GM12878 (cell line): ENCODE results near the gene DUS2. TPM values are rescaled to one million over a fixed set of nuclear protein-coding genes. Genes with fewer than 3 reads are reported as not detected.

Experiments
- DPF2 ChIP-seq: fragments of 450-650 bp; IDR thresholded peaks from 2 replicates; pipeline ENCODE4 v1.6.1; 2017; ENCODE audit warnings: mild to moderate bottlenecking
- ELK1 ChIP-seq: IDR thresholded peaks from 2 replicates; pipeline ENCODE4 v1.6.1; 2012; ENCODE audit warnings: low read depth, low read length, improper control_type of control experiment
- HDAC2 ChIP-seq: fragments of 200-600 bp; sonication (generic); IDR thresholded peaks from 2 replicates; pipeline ENCODE4 v1.6.1; 2017
- IRF5 ChIP-seq: fragments of 450-650 bp; IDR thresholded peaks from 2 replicates; pipeline ENCODE4 v1.6.1; 2017; ENCODE audit warnings: borderline replicate concordance
- NBN ChIP-seq: fragments of 450-650 bp; IDR thresholded peaks from 2 replicates; pipeline ENCODE4 v1.6.1; 2016
- POU2F2 ChIP-seq: IDR thresholded peaks from 3 replicates; pipeline ENCODE4 v1.6.1; 2011; ENCODE audit warnings: low read depth, mild to moderate bottlenecking, low read length, borderline replicate concordance
- SIX5 ChIP-seq: IDR thresholded peaks from 2 replicates; pipeline ENCODE4 v1.6.1; 2011; ENCODE audit warnings: mild to moderate bottlenecking, low read depth, low read length, moderate library complexity; ENCODE audit not compliant: severe bottlenecking
- SUPT20H ChIP-seq: IDR thresholded peaks from 2 replicates; pipeline ENCODE4 v1.6.1; 2011; ENCODE audit warnings: low read depth, mild to moderate bottlenecking, low read length, moderate library complexity, borderline replicate concordance; ENCODE audit not compliant: control insufficient read depth
- TBL1XR1 ChIP-seq: IDR thresholded peaks from 2 replicates; pipeline ENCODE4 v1.6.1; 2012; ENCODE audit warnings: low read depth, low read length, improper control_type of control experiment
- WRNIP1 ChIP-seq: IDR thresholded peaks from 2 replicates; pipeline ENCODE4 v1.6.1; 2011; ENCODE audit warnings: low read depth, low read length, improper control_type of control experiment, borderline replicate concordance
- ZNF217 ChIP-seq: fragments of 450-650 bp; IDR thresholded peaks from 2 replicates; pipeline ENCODE4 v1.6.1; 2017; ENCODE audit warnings: antibody characterized with exemption, mild to moderate bottlenecking
- ZNF592 ChIP-seq: fragments of 450-650 bp; IDR thresholded peaks from 2 replicates; pipeline ENCODE4 v1.6.1; 2017; ENCODE audit warnings: mild to moderate bottlenecking, moderate library complexity
- polyA plus RNA-seq, 11 experiments: library from polyadenylated mRNA; depleted of rRNA in 4 of 11; unstranded in 6 of 11; stranded (reverse) in 5 of 11; fragments of >200 nt; fragmentation: Nextera tagmentation in 4 of 11; fragmentation: Illumina TruSeq in 1 of 11; extraction: Ambion mirVana in 4 of 11; extraction: Trizol in 1 of 11; gene quantifications; 1 replicate in 1 of 11; 2 replicates in 10 of 11; pipeline versions ENCODE4 v1.2.1 to v1.2.3, GENCODE V29; 2011 to 2016; ENCODE audit warnings: inconsistent platforms in 2 of 11, missing spikeins in 2 of 11, low read depth in 1 of 11
- total RNA-seq, 4 experiments: library from RNA; depleted of rRNA in 3 of 4; stranded (reverse); fragments of >200 nt in 3 of 4; fragmentation: Illumina TruSeq in 1 of 4; extraction: Trizol in 1 of 4; gene quantifications; 2 replicates each; pipeline versions ENCODE4 v1.2.1 to v1.2.3, GENCODE V29; 2013 to 2021

The DUS2 gene
- total and polyA plus RNA-seq, 10 of the 15 experiments (the other 5 are each of a cell fraction or from before 2014, with no cell fraction given) = 4.8 to 32.3 (median 25.5) TPM

- TF ChIP-seq ZNF592 (no peak), ZNF217 (no peak), ELK1 (no peak), TBL1XR1 (no peak), HDAC2 (no peak), SUPT20H (no peak), DPF2 (no peak), NBN (no peak), POU2F2 (no peak), SIX5 (no peak), IRF5 (no peak), WRNIP1 (no peak)
Measured at GRCh38 chr16:68000450-68000849, 22.6 kb upstream of the DUS2 start (continued).
